Natural killer cell (primary cell): Measurements from ENCODE around the gene MSANTD4. TPM values are rescaled to one million over a fixed set of nuclear protein-coding genes. Genes with fewer than 3 reads are reported as not detected.

Source experiments
- ATAC-seq, 3 donors: fragments of 150-1000 bp in 2 of 3; fragments of 200-7000 bp in 1 of 3; cut with Tn5 transposase; 1 replicate in 1 of 3; 2 replicates in 2 of 3; pipeline ENCODE4 v1.10.0; 2021; ENCODE audit warnings: mild to moderate bottlenecking in 2 of 3, moderate library complexity in 2 of 3
- DNase-seq, 2 donors: peaks; one replicate each; pipeline versions ENCODE4 v3.0.0 to v3.0.0-alpha.2; 2013 to 2021; ENCODE audit warnings: mixed read lengths in 1 of 2
- H3K27ac ChIP-seq: one replicate; pipeline ENCODE4 v1.5.1; 2013; ENCODE audit warnings: mild to moderate bottlenecking, low read length
- H3K27me3 ChIP-seq: one replicate; pipeline ENCODE4 v1.6.1; 2013; ENCODE audit warnings: low read length; ENCODE audit not compliant: control insufficient read depth, insufficient read depth
- H3K36me3 ChIP-seq: one replicate; pipeline ENCODE4 v1.6.1; 2013; ENCODE audit warnings: low read length; ENCODE audit not compliant: control insufficient read depth, insufficient read depth
- H3K4me1 ChIP-seq: one replicate; pipeline ENCODE4 v1.6.1; 2013; ENCODE audit warnings: low read length; ENCODE audit not compliant: control insufficient read depth, insufficient read depth
- H3K4me3 ChIP-seq: one replicate; pipeline ENCODE4 v1.5.1; 2013; ENCODE audit warnings: low read length
- H3K9me3 ChIP-seq: one replicate; pipeline ENCODE4 v1.6.1; 2013; ENCODE audit warnings: low read length; ENCODE audit not compliant: control insufficient read depth, insufficient read depth
- H3K27ac Mint-ChIP-seq, 2 donors: one replicate each; pipeline ENCODE4 v1.8.0; 2022; ENCODE audit warnings: mild to moderate bottlenecking in 2 of 2, mixed read lengths in 2 of 2, moderate library complexity in 1 of 2
- H3K27me3 Mint-ChIP-seq, 2 donors: one replicate each; pipeline ENCODE4 v1.8.0; 2022; ENCODE audit warnings: low read depth in 2 of 2, mixed read lengths in 2 of 2
- H3K36me3 Mint-ChIP-seq: one replicate; pipeline ENCODE4 v1.8.0; 2022; ENCODE audit warnings: mixed read lengths
- H3K4me1 Mint-ChIP-seq, 2 donors: one replicate each; pipeline ENCODE4 v1.8.0; 2022; ENCODE audit warnings: mixed read lengths in 2 of 2
- H3K4me3 Mint-ChIP-seq: one replicate; pipeline ENCODE4 v1.8.0; 2022; ENCODE audit warnings: mild to moderate bottlenecking, moderate library complexity, mixed read lengths
- H3K9me3 Mint-ChIP-seq, 2 donors: one replicate each; pipeline ENCODE4 v1.8.0; 2022; ENCODE audit warnings: mixed read lengths in 2 of 2
- WGBS: methylation state at CpG from one replicate; pipeline ENCODE4 v1.1.7; 2013; ENCODE audit warnings: missing lambda C conversion rate; ENCODE audit not compliant: insufficient coverage; 5-methylcytosine and 5-hydroxymethylcytosine counted together
- intact Hi-C: fragments of 100-400 bp; cut with micrococcal nuclease; formaldehyde crosslinking; loops from one replicate; pipeline ENCODE4 v1.14.2; 2022
- total RNA-seq, 4 donors: library from RNA; stranded (reverse); fragments of 120-200 nt in 1 of 4; gene quantifications; one replicate each; pipeline versions ENCODE4 v1.2.3 to v1.2.4, GENCODE V29; 2013 to 2022
- TF ChIP-seq, protein P1 (sequence below): fragments of 200-600 bp; IDR thresholded peaks from one replicate; pipeline ENCODE4 v1.8.0; 2022; ENCODE audit warnings: antibody characterized with exemption

MSANTD4 gene
- total RNA-seq, 3 donors from 2014 or later (not counting 1 experiment from before 2014, with no cell fraction given), result 5.1 to 8.7 (median 7.2) TPM

- intact Hi-C loops, result no loop called here
- Mint-ChIP-seq H3K36me3 (no peaks in the 10 kb centered on the region), H3K27me3 (peaks cover 0 to 7% of the 10 kb centered on the region in 2 donors), H3K27ac (no peak overlapping the region), H3K4me1 (no peaks in the 10 kb centered on the region), H3K9me3 (no peaks in the 10 kb centered on the region), H3K4me3 (no peak overlapping the region)
- DNase-seq, result no peak
- Histone ChIP-seq H3K4me1 (no peaks in the 10 kb centered on the region), H3K36me3 (no peaks in the 10 kb centered on the region), H3K9me3 (no peaks in the 10 kb centered on the region), H3K27me3 (no peaks in the 10 kb centered on the region), H3K4me3 (no peak overlapping the region), H3K27ac (no peak overlapping the region)
- WGBS, result 86% methylated on average over 1 of the region's 2 CpGs
- ATAC-seq, result no peak
- TF ChIP-seq, protein P1, sequence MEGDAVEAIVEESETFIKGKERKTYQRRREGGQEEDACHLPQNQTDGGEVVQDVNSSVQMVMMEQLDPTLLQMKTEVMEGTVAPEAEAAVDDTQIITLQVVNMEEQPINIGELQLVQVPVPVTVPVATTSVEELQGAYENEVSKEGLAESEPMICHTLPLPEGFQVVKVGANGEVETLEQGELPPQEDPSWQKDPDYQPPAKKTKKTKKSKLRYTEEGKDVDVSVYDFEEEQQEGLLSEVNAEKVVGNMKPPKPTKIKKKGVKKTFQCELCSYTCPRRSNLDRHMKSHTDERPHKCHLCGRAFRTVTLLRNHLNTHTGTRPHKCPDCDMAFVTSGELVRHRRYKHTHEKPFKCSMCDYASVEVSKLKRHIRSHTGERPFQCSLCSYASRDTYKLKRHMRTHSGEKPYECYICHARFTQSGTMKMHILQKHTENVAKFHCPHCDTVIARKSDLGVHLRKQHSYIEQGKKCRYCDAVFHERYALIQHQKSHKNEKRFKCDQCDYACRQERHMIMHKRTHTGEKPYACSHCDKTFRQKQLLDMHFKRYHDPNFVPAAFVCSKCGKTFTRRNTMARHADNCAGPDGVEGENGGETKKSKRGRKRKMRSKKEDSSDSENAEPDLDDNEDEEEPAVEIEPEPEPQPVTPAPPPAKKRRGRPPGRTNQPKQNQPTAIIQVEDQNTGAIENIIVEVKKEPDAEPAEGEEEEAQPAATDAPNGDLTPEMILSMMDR, result no peak
Observed at GRCh38 chr11:106051103-106051502, 29.1 kb upstream of the MSANTD4 start.

- TF ChIP-seq, protein P1, result no peak
- H3K27ac Mint-ChIP-seq, result no peak overlapping the region
- Histone ChIP-seq H3K27me3 (no peaks in the 10 kb centered on the region), H3K36me3 (no peaks in the 10 kb centered on the region), H3K27ac (no peak overlapping the region), H3K4me1 (no peaks in the 10 kb centered on the region), H3K9me3 (no peaks in the 10 kb centered on the region), H3K4me3 (no peak overlapping the region)
- no peaks in the 10 kb centered on the region for H3K36me3 Mint-ChIP-seq
- no peak for ATAC-seq
- no peak overlapping the region for H3K4me3 Mint-ChIP-seq
- peaks cover 8 to 12% of the 10 kb centered on the region in 2 donors for H3K27me3 Mint-ChIP-seq
- no peak for DNase-seq
- WGBS, result 83% methylated on average over 3 of the region's 5 CpGs
- H3K4me1 Mint-ChIP-seq, result no peaks in the 10 kb centered on the region
- intact Hi-C loops, result no loop called here
- H3K9me3 Mint-ChIP-seq, result no peaks in the 10 kb centered on the region
Observed at GRCh38 chr11:106049727-106050476, 27.9 kb upstream of the MSANTD4 start.

GRCh38 chr11:106047631-106048030 is 25.6 kb upstream of the MSANTD4 start:
- Mint-ChIP-seq H3K27me3 (peaks cover 15 to 18% of the 10 kb centered on the region in 2 donors), H3K36me3 (no peaks in the 10 kb centered on the region), H3K4me1 (no peaks in the 10 kb centered on the region), H3K27ac (no peak overlapping the region), H3K4me3 (no peak overlapping the region), H3K9me3 (no peaks in the 10 kb centered on the region)
- Histone ChIP-seq H3K4me3 (no peak overlapping the region), H3K9me3 (no peaks in the 10 kb centered on the region), H3K36me3 (no peaks in the 10 kb centered on the region), H3K27me3 (no peaks in the 10 kb centered on the region), H3K27ac (no peak overlapping the region), H3K4me1 (no peaks in the 10 kb centered on the region)
- no peak for ATAC-seq
- intact Hi-C loops, result no loop called here
- DNase-seq, result no peak
- TF ChIP-seq, protein P1, result no peak

DNA sequence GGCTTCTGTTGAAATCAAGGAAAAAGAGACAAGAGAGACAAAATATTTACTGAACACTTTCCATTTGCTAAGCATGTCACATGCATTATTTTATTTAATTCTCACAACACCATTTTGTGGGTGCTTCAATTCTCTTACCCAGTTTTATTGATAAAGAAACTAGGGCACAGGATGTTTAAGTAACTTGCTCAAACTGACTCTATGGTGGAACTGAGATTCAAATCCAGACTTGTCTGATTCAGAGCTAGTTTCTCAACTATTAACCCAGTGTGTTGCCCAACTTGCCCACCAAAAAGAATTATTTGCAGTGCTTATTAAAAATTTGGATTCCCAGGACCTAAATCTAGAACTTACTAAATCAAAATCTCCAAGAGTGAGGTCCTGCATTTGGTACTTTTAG is 21.5 kb upstream of the MSANTD4 start:
- H3K27ac ChIP-seq, result no peak overlapping the region
- no peaks in the 10 kb centered on the region for H3K9me3 Mint-ChIP-seq
- TF ChIP-seq, protein P1, result no peak
- H3K4me1 Mint-ChIP-seq, result no peaks in the 10 kb centered on the region
- no peaks in the 10 kb centered on the region for H3K36me3 ChIP-seq
- H3K36me3 Mint-ChIP-seq, result no peaks in the 10 kb centered on the region
- intact Hi-C loops, result no loop called here
- H3K27ac Mint-ChIP-seq, result no peak overlapping the region
- no peak for DNase-seq
- no peaks in the 10 kb centered on the region for H3K4me1 ChIP-seq
- H3K4me3 Mint-ChIP-seq, result no peak overlapping the region
- peaks cover 23 to 31% of the 10 kb centered on the region in 2 donors for H3K27me3 Mint-ChIP-seq
- no peaks in the 10 kb centered on the region for H3K27me3 ChIP-seq
- no peaks in the 10 kb centered on the region for H3K9me3 ChIP-seq
- ATAC-seq, result no peak
- H3K4me3 ChIP-seq, result no peak overlapping the region
